Islet of Langerhans (tissue), 1 donor: ENCODE data around the gene FYN.

ENCODE experiments used
- FAIRE-seq: peaks from one replicate; lab custom pipeline; 2011; peaks lifted over from hg19 to GRCh38; lab: Jason Lieb, UNC

The FYN gene

GRCh38 chr6:111880181-111880888 lies 7.1 kb upstream of the FYN start:
- FAIRE-seq = no peak

DNA sequence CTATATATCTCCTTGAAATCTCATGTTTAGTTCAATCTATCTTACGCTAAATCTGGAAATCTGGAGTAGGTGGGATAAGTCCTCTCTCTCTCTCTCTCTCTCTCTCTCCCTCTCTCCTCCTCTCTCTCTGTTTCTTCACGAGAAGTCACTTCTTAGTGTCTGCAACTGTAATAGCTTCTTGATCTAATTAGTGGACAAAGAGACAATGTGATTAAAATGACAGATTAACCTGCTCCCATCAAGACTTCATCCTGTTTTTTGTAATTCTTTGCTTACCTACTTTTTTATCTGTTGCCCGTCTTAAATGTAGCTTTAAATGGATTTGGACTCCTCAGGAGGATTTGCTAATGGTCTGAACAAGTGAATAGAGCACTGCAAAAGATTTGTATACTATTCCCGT lies 2.5 kb upstream of the FYN start:
- FAIRE-seq = no peak

DNA sequence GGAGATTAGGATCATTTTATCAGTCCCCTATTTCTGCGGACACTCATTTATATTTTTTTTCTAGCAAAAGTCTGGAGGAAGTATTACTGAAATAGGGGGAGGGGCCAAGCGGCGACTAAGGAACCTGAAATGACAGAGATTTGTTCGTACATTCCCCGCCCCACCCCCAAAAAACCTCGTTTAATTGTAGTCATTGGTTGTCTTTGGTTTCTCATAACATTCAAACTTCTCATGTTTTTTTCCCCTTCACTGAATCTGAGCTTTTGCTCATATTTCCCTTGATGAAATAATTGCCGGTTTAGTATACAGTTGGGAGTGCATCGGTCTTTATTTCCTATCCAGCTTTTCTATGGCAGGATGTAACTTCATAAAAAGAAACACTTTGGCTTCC lies 768 bp upstream of the FYN start:
- no peak for FAIRE-seq

- no peak for FAIRE-seq
These were observed 663 bp downstream of the FYN start for GRCh38 chr6:111872401-111873177.

DNA sequence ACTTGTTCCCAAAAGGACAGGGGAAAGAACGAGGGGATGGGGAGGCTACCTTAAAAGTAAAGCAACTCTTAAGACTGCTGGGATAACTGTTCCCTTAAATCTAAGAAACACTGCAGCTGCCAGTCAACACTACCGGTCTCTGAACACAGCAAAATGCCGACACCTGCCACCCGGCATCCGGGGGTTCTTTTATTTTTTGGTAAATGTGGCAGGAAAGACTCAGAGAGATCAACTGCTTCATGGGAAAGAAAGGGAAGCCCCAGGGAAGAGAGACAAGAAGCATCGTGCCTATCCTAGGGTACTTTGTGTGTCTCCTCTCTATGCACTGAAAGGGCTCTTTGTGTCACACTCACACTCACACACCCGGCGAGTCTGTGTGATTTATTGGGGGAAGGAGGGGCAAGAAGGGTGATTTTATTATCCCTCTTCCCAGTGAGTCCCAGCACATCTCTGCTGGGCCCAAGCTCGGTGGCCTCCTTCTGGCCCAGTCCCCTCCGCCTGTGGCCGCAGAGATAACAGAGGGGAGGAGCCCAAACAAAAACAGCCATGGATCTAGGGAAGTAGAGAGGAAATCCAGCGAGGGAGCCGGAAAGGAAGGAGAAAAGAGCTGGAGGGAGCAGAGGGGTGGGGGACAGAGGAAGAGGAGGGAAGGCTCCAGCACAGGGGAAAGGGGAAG lies 1.4 kb downstream of the FYN start:
- no peak for FAIRE-seq

DNA sequence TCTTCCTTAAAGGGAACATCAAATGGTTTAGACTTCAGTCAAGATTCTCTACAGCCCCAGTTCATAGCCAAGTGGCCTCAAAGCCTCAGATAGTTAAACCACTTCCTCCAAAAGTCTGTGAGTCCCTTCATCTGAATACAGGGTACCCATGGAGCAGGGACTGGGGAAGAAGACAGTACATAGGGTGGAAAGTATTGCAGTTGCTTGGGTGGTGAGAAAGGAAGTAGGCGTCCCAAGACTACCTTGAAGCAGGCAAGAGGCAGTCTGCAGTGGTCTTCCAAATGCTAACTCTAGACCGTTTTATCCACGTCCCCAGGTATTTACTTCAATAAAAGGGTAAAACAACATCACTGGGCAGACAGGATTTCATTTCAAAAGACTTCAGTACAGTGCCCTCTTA lies 2.0 kb downstream of the FYN start:
- no peak for FAIRE-seq

DNA sequence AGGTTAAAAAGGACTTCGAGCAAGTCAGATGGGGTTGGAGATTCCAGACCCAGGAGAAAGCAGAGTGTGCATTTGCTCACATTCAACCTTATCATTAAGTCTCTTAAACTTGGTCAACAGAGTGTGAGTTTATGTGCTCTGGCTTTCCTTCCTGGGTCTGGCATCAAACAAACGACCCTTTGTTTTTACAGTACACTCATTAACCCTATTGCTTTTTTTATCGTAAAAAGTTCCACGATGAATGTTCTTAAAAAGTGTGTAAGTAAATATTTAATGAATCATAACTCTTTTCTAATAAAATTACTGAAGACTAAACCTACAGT lies 2.5 kb downstream of the FYN start:
- FAIRE-seq = no peak

- FAIRE-seq = no peak
These were observed 3.1 kb downstream of the FYN start for GRCh38 chr6:111870051-111870741.

GRCh38 chr6:111866857-111867256 lies 6.4 kb downstream of the FYN start:
- no peak for FAIRE-seq

GRCh38 chr6:111865909-111866546 lies 7.2 kb downstream of the FYN start:
- FAIRE-seq = no peak

DNA sequence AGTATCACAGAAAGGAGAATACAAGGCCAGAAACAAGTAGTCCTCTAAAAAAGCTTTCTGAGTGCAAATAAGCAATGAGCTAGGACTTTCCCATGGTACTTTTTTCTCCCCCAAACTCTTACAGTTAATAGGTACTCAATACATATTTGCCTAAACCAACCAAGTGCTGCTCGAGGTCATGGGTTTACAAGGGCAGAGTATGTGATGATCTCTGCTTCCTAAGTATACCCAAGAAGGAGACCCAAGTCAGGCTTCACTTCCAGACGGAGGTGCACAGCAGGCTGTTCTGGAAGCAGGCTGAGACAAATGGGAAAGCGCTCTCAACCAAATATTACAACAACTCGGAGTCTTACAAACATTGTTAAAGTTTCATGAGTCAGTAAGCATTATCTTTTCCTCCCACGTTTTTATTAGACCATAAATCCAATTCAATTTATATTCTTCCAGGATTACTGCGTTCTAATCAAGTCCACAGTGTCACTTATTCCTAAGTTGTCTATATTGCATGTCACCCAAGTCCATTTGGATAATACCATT lies 8.1 kb downstream of the FYN start:
- FAIRE-seq = no peak

DNA sequence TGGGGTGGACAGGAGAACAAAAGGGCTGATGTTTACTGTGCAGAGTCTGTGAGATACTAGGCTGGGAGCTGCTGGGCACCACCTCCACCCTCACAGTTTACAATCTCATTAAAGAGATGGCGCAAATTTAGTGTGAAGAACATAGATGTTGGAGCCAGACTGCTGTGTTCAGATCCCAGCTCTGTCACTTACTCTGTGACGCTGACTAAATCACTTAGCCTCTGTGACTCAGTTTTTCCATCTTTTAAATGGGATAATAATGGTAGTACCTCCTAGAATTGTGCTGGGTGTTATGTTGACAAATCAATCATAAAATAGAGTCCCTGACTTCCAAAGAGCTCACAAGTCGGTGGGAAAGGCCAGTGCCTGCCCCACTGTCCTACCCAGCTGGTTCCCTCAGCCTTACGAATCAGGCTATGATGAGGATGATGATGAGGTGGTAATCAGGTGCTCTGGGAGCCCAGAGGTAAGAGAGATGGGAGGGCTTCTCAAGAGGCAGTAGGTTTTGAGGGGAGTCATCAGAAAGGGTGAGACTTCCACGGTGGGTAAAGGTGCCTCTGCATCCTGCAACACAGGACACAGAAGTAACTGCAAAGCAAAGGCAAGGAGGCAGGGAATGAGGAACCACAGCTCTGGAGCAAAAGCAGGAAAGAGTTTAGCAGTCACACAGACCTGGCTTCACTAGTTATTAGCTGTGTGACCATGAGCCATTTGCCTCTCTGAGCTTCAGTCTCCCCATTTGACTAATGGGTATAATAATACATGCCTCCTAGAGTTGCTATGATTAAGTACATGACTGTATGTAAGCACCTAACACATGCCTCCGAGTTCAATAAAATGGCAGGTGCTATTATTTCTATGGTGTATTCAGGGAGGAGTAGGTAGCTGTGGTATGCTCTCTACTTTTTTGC lies 8.9 kb downstream of the FYN start:
- no peak for FAIRE-seq

GRCh38 chr6:111862741-111863140 lies 10.5 kb downstream of the FYN start:
- FAIRE-seq = no peak

- no peak for FAIRE-seq
These were observed 10.9 kb downstream of the FYN start for GRCh38 chr6:111862314-111862713.

DNA sequence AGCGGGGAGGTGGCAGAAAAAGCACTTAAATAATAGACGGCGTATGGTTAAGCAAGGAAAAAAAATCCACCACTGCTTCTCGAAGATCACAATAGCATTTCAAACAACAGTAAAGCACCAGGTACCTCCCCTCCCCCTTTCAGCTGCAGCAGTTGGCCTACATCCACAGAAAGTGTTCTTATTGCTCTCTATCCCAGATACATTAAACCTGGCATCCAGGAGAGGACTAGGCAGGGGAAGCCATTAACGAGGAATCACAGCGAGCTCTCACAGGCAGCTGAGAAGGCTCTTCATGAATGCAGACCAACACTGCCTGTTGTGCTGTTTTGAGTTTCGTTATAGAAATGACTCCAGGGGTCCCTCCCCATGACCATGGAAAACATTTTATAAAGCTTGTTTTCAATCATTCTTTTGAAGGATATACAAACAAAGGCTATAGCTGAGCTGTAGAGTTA lies 11.8 kb downstream of the FYN start:
- FAIRE-seq = no peak

- FAIRE-seq = no peak
These were observed 14.9 kb downstream of the FYN start for GRCh38 chr6:111858347-111858746.

DNA sequence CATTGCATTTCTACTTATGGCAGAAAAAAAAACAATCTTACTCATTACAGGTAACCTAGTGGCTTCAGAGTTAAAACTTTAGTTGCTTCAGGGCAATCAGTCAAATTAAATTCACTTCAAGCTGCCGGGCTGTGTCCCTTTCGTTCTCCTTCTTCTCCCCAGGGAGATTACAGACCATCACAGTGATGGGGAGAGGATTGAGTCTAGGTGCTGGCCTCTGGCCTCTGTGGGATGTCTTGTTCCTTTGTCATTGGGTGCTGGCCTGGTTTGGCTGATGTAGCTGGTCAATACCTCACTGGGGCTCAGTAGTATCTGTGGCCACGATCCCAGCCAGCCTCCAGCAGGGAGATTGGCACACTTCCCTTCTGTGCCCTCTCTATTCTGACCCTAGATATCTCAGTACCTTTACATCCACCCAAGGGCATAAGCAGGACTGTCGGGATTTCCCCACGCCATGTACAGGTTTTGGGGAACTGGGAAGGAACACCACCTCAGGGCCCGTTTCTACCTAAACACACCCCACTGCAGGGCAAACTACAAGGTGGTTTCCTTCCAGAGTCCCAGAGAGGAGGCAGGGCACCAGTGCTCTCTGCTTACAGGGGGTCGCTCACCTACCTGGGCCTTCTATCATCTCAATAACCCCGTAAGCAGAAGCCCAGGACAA lies 15.4 kb downstream of the FYN start:
- no peak for FAIRE-seq

GRCh38 chr6:111855753-111856152 lies 17.5 kb downstream of the FYN start:
- no peak for FAIRE-seq

GRCh38 chr6:111854683-111855082 lies 18.6 kb downstream of the FYN start:
- no peak for FAIRE-seq

DNA sequence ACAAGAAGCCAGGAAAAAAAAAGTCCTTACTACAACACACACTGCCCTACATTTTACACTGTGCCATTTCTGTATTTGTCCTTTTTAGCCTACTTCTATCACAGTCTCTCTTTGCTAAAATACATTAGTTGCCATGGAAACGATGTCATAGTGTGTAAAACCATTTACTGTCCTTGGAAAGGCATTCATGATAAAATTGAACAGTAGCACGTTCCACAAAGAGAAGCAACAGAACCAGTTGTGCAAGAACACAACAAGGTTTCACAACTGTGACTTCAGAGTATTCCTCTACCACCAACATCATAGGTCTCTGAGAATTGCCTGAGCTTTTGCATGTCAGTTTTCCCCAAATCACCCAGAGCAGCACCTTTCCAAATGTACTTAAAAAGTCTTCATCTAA lies 20.5 kb downstream of the FYN start:
- peak; percentile 90 for FAIRE-seq
